ENCODE data around the gene ZNF827. TPM values are rescaled to one million over a fixed set of nuclear protein-coding genes. Genes with fewer than 3 reads are reported as not detected.
A peak's percentile ranks its signal among the peaks of the same experiment; 100 is the strongest.

ZNF827 gene
- polyA plus RNA-seq, 4 donors = 3.5 to 30.0 (median 7.5) TPM

GRCh38 chr4:145782756-145783155 lies 155.9 kb downstream of the ZNF827 start:
- 86 to 94% (median 91%) methylated on average over 5 of the region's 5 CpGs for WGBS, 3 donors
- Histone ChIP-seq H3K27me3 (ENCODE audit: control insufficient read depth in 3 of 3, insufficient read depth in 3 of 3, low read length in 3 of 3) (no peaks in the 10 kb centered on the region), H3K4me1 (ENCODE audit: control insufficient read depth in 3 of 3, insufficient read depth in 2 of 3, low read depth in 1 of 3, low read length in 2 of 3) (no peaks in the 10 kb centered on the region), H3K4me3 (ENCODE audit: low read depth in 1 of 3, low read length in 3 of 3) (no peak overlapping the region), H3K9me3 (ENCODE audit: control insufficient read depth in 2 of 2, insufficient read depth in 1 of 2, low read depth in 1 of 2, low read length in 1 of 2) (peaks cover 0 to 7% of the 10 kb centered on the region in 2 donors), H3K27ac (ENCODE audit: low read depth in 1 of 3, low read length in 2 of 3) (no peak overlapping the region), H3K36me3 (ENCODE audit: control insufficient read depth in 3 of 3, insufficient read depth in 2 of 3, low read depth in 1 of 3, low read length in 3 of 3) (peaks cover 0 to 24% (median 6%) of the 10 kb centered on the region in 3 donors)
- FAIRE-seq (no peak), DNase-seq (no peak)

DNA sequence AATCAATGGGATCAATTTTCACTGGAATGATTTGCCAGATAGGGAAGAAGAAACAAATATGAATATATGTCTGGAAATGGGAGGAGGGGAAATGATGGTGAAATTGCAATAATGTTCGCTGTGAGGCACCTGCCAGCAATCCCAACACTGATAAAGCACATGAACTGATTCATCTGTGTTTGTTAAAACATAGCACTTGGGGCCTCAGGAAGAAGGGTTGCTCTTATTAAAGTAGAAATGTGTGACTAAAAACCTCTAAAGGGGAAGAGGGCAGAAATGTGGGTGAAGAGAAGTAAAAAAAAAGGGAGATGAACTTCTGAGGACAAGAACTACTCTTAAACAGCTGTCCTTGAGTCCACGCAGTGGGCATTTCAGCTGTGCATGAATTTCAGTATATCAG lies 157.3 kb downstream of the ZNF827 start:
- no peak overlapping the region for H3K4me3 ChIP-seq (ENCODE audit: low read depth in 1 of 3, low read length in 3 of 3)
- FAIRE-seq (no peak), DNase-seq (no peak)
- H3K9me3 ChIP-seq (ENCODE audit: control insufficient read depth in 2 of 2, insufficient read depth in 1 of 2, low read depth in 1 of 2, low read length in 1 of 2) = peaks cover 0 to 7% of the 10 kb centered on the region in 2 donors
- no peak overlapping the region for H3K27ac ChIP-seq (ENCODE audit: low read depth in 1 of 3, low read length in 2 of 3)
- no peaks in the 10 kb centered on the region for H3K4me1 ChIP-seq (ENCODE audit: control insufficient read depth in 3 of 3, insufficient read depth in 2 of 3, low read depth in 1 of 3, low read length in 2 of 3)
- H3K36me3 ChIP-seq (ENCODE audit: control insufficient read depth in 3 of 3, insufficient read depth in 2 of 3, low read depth in 1 of 3, low read length in 3 of 3) = peaks cover 0 to 22% (median 6%) of the 10 kb centered on the region in 3 donors
- 72 to 89% (median 85%) methylated on average over 2 of the region's 2 CpGs for WGBS, 3 donors
- no peaks in the 10 kb centered on the region for H3K27me3 ChIP-seq (ENCODE audit: control insufficient read depth in 3 of 3, insufficient read depth in 3 of 3, low read length in 3 of 3)

DNA sequence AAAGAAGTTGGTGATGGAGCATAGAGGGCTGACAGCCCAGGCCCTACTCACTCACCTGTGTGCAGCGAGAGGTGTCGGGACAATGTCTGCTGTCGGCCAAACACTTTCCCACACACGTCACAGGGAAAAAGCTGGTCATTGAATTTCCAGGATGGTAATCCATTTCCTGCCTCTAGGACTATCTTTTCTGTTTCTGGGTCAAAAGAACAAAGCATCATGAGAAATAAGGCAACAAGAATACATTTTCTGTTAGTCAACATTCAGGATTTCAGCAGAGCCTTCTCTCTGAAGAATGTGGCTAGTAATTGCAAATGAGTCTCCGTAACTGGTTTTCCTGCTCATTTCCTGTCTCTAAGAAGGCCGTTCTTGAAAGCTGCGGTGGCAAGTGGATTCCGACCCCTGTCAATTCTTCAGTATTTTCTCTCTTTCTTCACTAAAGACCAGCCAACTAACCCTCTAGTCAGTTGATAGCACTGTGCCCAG lies 159.3 kb downstream of the ZNF827 start:
- H3K36me3 ChIP-seq (ENCODE audit: control insufficient read depth in 3 of 3, insufficient read depth in 2 of 3, low read depth in 1 of 3, low read length in 3 of 3) = peaks cover 0 to 33% (median 15%) of the 10 kb centered on the region in 3 donors
- no peak for FAIRE-seq
- WGBS, 3 donors = 87 to 97% (median 93%) methylated on average over 8 of the region's 8 CpGs

GRCh38 chr4:145776208-145776607 lies 162.4 kb downstream of the ZNF827 start:
- FAIRE-seq (no peak), DNase-seq (no peak)
- no peak overlapping the region for H3K27ac ChIP-seq (ENCODE audit: low read depth in 1 of 3, low read length in 2 of 3)
- no peak overlapping the region for H3K4me3 ChIP-seq (ENCODE audit: low read depth in 1 of 3, low read length in 3 of 3)
- WGBS, 3 donors = 88 to 97% (median 96%) methylated on average over 4 of the region's 4 CpGs
- H3K4me1 ChIP-seq (ENCODE audit: control insufficient read depth in 3 of 3, insufficient read depth in 2 of 3, low read depth in 1 of 3, low read length in 2 of 3) = no peaks in the 10 kb centered on the region
- H3K27me3 ChIP-seq (ENCODE audit: control insufficient read depth in 3 of 3, insufficient read depth in 3 of 3, low read length in 3 of 3) = no peaks in the 10 kb centered on the region
- H3K9me3 ChIP-seq (ENCODE audit: control insufficient read depth in 2 of 2, insufficient read depth in 1 of 2, low read depth in 1 of 2, low read length in 1 of 2) = no peaks in the 10 kb centered on the region
- H3K36me3 ChIP-seq (ENCODE audit: control insufficient read depth in 3 of 3, insufficient read depth in 2 of 3, low read depth in 1 of 3, low read length in 3 of 3) = peaks cover 3 to 38% (median 17%) of the 10 kb centered on the region in 3 donors

More for the DNA sequence above, 159.3 kb downstream of the ZNF827 start:
- Histone ChIP-seq H3K4me3 (ENCODE audit: low read depth in 1 of 3, low read length in 3 of 3) (no peak overlapping the region), H3K27me3 (ENCODE audit: control insufficient read depth in 3 of 3, insufficient read depth in 3 of 3, low read length in 3 of 3) (no peaks in the 10 kb centered on the region), H3K9me3 (ENCODE audit: control insufficient read depth in 2 of 2, insufficient read depth in 1 of 2, low read depth in 1 of 2, low read length in 1 of 2) (peaks cover 0 to 7% of the 10 kb centered on the region in 2 donors), H3K4me1 (ENCODE audit: control insufficient read depth in 3 of 3, insufficient read depth in 2 of 3, low read depth in 1 of 3, low read length in 2 of 3) (no peaks in the 10 kb centered on the region), H3K27ac (ENCODE audit: low read depth in 1 of 3, low read length in 2 of 3) (no peak overlapping the region)
- no peak for DNase-seq

DNA sequence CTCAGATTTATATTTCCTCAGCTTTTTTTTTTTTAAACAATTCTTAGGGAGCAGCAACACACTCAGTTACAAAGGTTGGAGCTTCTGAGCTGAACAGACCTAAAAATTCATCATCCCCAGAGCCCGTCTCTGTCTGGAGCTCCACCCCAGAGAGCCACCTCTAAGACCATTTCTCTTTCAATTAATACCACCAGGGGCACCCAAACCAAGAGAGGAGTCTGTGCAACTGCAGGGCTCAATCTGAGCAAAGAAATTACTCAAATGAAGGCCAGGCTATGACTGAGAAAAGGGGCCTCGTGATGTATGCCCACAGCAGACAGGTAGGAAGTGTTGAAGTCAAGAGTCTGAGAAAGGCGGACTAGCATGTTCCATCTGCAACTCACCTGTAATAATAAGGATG lies 163.2 kb downstream of the ZNF827 start:
- 92 to 96% (median 92%) methylated on average over 3 of the region's 3 CpGs for WGBS, 3 donors
- FAIRE-seq (no peak), DNase-seq (no peak)
- Histone ChIP-seq H3K27me3 (ENCODE audit: control insufficient read depth in 3 of 3, insufficient read depth in 3 of 3, low read length in 3 of 3) (no peaks in the 10 kb centered on the region), H3K27ac (ENCODE audit: low read depth in 1 of 3, low read length in 2 of 3) (no peak overlapping the region), H3K4me3 (ENCODE audit: low read depth in 1 of 3, low read length in 3 of 3) (no peak overlapping the region), H3K4me1 (ENCODE audit: control insufficient read depth in 3 of 3, insufficient read depth in 2 of 3, low read depth in 1 of 3, low read length in 2 of 3) (no peaks in the 10 kb centered on the region), H3K9me3 (ENCODE audit: control insufficient read depth in 2 of 2, insufficient read depth in 1 of 2, low read depth in 1 of 2, low read length in 1 of 2) (no peaks in the 10 kb centered on the region), H3K36me3 (ENCODE audit: control insufficient read depth in 3 of 3, insufficient read depth in 2 of 3, low read depth in 1 of 3, low read length in 3 of 3) (peaks cover 3 to 38% (median 17%) of the 10 kb centered on the region in 3 donors)

DNA sequence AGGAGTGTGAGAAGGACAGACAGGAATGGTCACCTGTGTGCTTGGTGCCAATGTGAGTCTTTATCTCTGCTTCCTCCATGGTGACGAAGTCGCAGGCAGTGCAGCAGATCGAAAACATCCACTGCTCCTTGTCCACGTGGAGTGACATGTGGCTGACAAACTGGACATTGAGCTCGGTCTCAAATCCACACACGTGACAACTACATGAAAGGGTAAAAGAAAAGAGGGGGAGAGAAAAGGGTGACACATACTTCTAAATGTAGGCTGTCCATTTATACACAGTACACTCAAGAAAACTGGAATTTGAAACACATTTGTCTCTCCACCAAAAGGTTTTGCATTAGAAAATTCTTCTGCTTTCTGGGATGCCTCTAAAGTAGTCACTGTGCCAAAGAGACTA lies 164.2 kb downstream of the ZNF827 start:
- FAIRE-seq (no peak), DNase-seq (no peak)
- peak overlapping the region in 1 of 3 donors; percentile 0 for H3K27ac ChIP-seq (ENCODE audit: low read depth in 1 of 3, low read length in 2 of 3)
- no peaks in the 10 kb centered on the region for H3K9me3 ChIP-seq (ENCODE audit: control insufficient read depth in 2 of 2, insufficient read depth in 1 of 2, low read depth in 1 of 2, low read length in 1 of 2)
- H3K4me3 ChIP-seq (ENCODE audit: low read depth in 1 of 3, low read length in 3 of 3) = no peak overlapping the region
- H3K4me1 ChIP-seq (ENCODE audit: control insufficient read depth in 3 of 3, insufficient read depth in 2 of 3, low read depth in 1 of 3, low read length in 2 of 3) = no peaks in the 10 kb centered on the region
- peaks cover 3 to 39% (median 17%) of the 10 kb centered on the region in 3 donors for H3K36me3 ChIP-seq (ENCODE audit: control insufficient read depth in 3 of 3, insufficient read depth in 2 of 3, low read depth in 1 of 3, low read length in 3 of 3)
- H3K27me3 ChIP-seq (ENCODE audit: control insufficient read depth in 3 of 3, insufficient read depth in 3 of 3, low read length in 3 of 3) = no peaks in the 10 kb centered on the region
- WGBS, 3 donors = 93 to 100% (median 96%) methylated on average over 6 of the region's 6 CpGs

DNA sequence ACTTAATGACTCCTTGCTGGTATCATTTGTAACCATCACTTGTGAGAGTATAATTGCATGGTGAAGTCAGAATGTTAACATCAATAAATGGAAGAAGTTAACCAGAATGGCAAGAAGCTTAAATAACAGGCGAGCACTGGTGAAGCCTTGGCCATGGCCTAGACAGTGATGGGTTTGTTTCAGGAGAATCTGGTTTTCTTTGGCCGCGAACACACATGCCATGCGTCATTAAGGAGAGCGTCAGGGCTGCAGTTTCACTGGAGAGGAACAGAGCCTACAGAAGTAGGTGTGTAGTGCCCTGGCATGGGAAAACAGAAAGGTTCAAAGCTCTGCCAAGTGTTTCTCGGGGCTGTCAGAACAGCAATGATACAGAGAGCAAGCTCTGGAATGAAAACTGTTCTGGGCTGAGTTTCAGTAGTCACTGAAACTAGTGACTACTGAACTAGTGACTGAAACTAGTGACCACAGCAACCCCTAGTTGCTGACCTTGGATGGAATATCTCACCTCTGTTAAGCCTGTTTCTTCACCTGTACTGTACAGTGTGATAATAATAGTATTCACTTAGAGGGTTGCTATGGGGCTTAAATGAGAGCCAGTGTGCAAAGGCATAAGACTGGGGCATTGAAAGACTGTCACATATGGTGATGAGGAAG lies 164.9 kb downstream of the ZNF827 start:
- FAIRE-seq = no peak
- H3K9me3 ChIP-seq (ENCODE audit: control insufficient read depth in 2 of 2, insufficient read depth in 1 of 2, low read depth in 1 of 2, low read length in 1 of 2) = no peaks in the 10 kb centered on the region
- H3K4me1 ChIP-seq (ENCODE audit: control insufficient read depth in 3 of 3, insufficient read depth in 2 of 3, low read depth in 1 of 3, low read length in 2 of 3) = no peaks in the 10 kb centered on the region
- H3K27me3 ChIP-seq (ENCODE audit: control insufficient read depth in 3 of 3, insufficient read depth in 3 of 3, low read length in 3 of 3) = no peaks in the 10 kb centered on the region
- peaks cover 3 to 38% (median 13%) of the 10 kb centered on the region in 3 donors for H3K36me3 ChIP-seq (ENCODE audit: control insufficient read depth in 3 of 3, insufficient read depth in 2 of 3, low read depth in 1 of 3, low read length in 3 of 3)
- 92 to 94% (median 94%) methylated on average over 6 of the region's 6 CpGs for WGBS, 3 donors
- DNase-seq = no peak
- no peak overlapping the region for H3K4me3 ChIP-seq (ENCODE audit: low read depth in 1 of 3, low read length in 3 of 3)
- H3K27ac ChIP-seq (ENCODE audit: low read depth in 1 of 3, low read length in 2 of 3) = peak overlapping the region in 1 of 3 donors; percentile 0

- DNase-seq = no peak
- H3K9me3 ChIP-seq (ENCODE audit: control insufficient read depth in 2 of 2, insufficient read depth in 1 of 2, low read depth in 1 of 2, low read length in 1 of 2) = no peaks in the 10 kb centered on the region
- FAIRE-seq = no peak
- H3K27me3 ChIP-seq (ENCODE audit: control insufficient read depth in 3 of 3, insufficient read depth in 3 of 3, low read length in 3 of 3) = no peaks in the 10 kb centered on the region
- H3K36me3 ChIP-seq (ENCODE audit: control insufficient read depth in 3 of 3, insufficient read depth in 2 of 3, low read depth in 1 of 3, low read length in 3 of 3) = peaks cover 3 to 38% (median 11%) of the 10 kb centered on the region in 3 donors
- no peaks in the 10 kb centered on the region for H3K4me1 ChIP-seq (ENCODE audit: control insufficient read depth in 3 of 3, insufficient read depth in 2 of 3, low read depth in 1 of 3, low read length in 2 of 3)
- H3K4me3 ChIP-seq (ENCODE audit: low read depth in 1 of 3, low read length in 3 of 3) = no peak overlapping the region
- no peak overlapping the region for H3K27ac ChIP-seq (ENCODE audit: low read depth in 1 of 3, low read length in 2 of 3)
- 82 to 90% (median 86%) methylated on average over 2 of the region's 2 CpGs for WGBS, 3 donors
Observed at GRCh38 chr4:145772347-145772746, 166.3 kb downstream of the ZNF827 start.

Data from small intestine (tissue), 7 donors.